ENCODE results near the gene CARS1.
A peak's percentile ranks its signal among the peaks of the same experiment; 100 is the strongest.

Gene CARS1

GRCh38 chr11:3052567-3052966, 4.7 kb downstream of the CARS1 start:
- no peak overlapping the region for H3K4me3 ChIP-seq (ENCODE audit: low read length)
- no peak for DNase-seq (ENCODE audit: low read depth)
- TF ChIP-seq CTCF (conservative IDR thresholded peaks at IDR 0.05; ENCODE audit: low read length): no peak

- no peak overlapping the region for H3K4me3 ChIP-seq (ENCODE audit: low read length)
- TF ChIP-seq CTCF (conservative IDR thresholded peaks at IDR 0.05; ENCODE audit: low read length): no peak
- DNase-seq (ENCODE audit: low read depth): no peak
These were observed 5.1 kb downstream of the CARS1 start for GRCh38 chr11:3052109-3052479.

- 0 out of 2 replicates have a peak, but pooled peaks have one; percentile 10 for TF ChIP-seq CTCF (conservative IDR thresholded peaks at IDR 0.05; ENCODE audit: low read length)
- DNase-seq (ENCODE audit: low read depth): no peak
- H3K4me3 ChIP-seq (ENCODE audit: low read length): no peak overlapping the region
These were observed 5.8 kb downstream of the CARS1 start for GRCh38 chr11:3051196-3052108.

GRCh38 chr11:3050386-3051195, 6.6 kb downstream of the CARS1 start:
- DNase-seq (ENCODE audit: low read depth): no peak
- TF ChIP-seq CTCF (conservative IDR thresholded peaks at IDR 0.05; ENCODE audit: low read length): no peak
- peak overlapping the region; percentile 13; the same call in 1 of the 2 replicates for H3K4me3 ChIP-seq (ENCODE audit: low read length)

GRCh38 chr11:3049430-3050243, 7.6 kb downstream of the CARS1 start:
- DNase-seq (ENCODE audit: low read depth): peak; percentile 96

More at GRCh38 chr11:3049430-3050243, 7.6 kb downstream of the CARS1 start:
- H3K4me3 ChIP-seq (ENCODE audit: low read length): peak overlapping the region; percentile 40
- TF ChIP-seq CTCF (conservative IDR thresholded peaks at IDR 0.05; ENCODE audit: low read length): peak; percentile 47

Data from AG10803 (cell line).